Testis (tissue), 3 donors: Measurements from ENCODE around the gene PPP1R2. TPM values are rescaled to one million over a fixed set of nuclear protein-coding genes. Genes with fewer than 3 reads are reported as not detected.

ENCODE experiments used
- DNase-seq: peaks from one replicate; pipeline ENCODE4 v3.0.0-alpha.2; 2019
- H3K27ac ChIP-seq, 2 donors: fragments of 200-600 bp; sonication (generic); one replicate each; pipeline ENCODE4 v1.5.1; 2019
- H3K27me3 ChIP-seq: fragments of 200-600 bp; sonication (generic); one replicate; pipeline ENCODE4 v1.5.1; 2019
- H3K36me3 ChIP-seq: fragments of 200-600 bp; sonication (generic); one replicate; pipeline ENCODE4 v1.5.1; 2017; ENCODE audit warnings: low read depth; ENCODE audit errors: missing control alignments
- H3K4me1 ChIP-seq: fragments of 200-600 bp; sonication (generic); one replicate; pipeline ENCODE4 v1.5.1; 2019
- H3K4me3 ChIP-seq, 2 donors: fragments of 200-600 bp; sonication (generic); one replicate each; pipeline ENCODE4 v1.5.1; 2017 to 2019
- H3K9me3 ChIP-seq: fragments of 200-600 bp; sonication (generic); one replicate; pipeline ENCODE4 v1.5.1; 2017
- CTCF ChIP-seq, 3 experiments: fragments of 450-650 bp in 2 of 3; fragments of 200-600 bp in 1 of 3; sonication (generic) in 1 of 3; IDR thresholded peaks; one replicate each; pipeline ENCODE4 v1.5.1; 2016 to 2019; ENCODE audit warnings: antibody characterized with exemption in 3 of 3, mild to moderate bottlenecking in 2 of 3, moderate library complexity in 1 of 3
- POLR2A ChIP-seq: fragments of 450-650 bp; IDR thresholded peaks from one replicate; pipeline ENCODE4 v1.6.1; 2017; ENCODE audit warnings: antibody characterized with exemption, mild to moderate bottlenecking, moderate library complexity
- WGBS, 2 donors: methylation state at CpG; one replicate each; pipeline ENCODE4 v1.1.5; 2018; 5-methylcytosine and 5-hydroxymethylcytosine counted together
- intact Hi-C: fragments of 100-400 bp; cut with DNase I; formaldehyde crosslinking; loops from one replicate; pipeline ENCODE4 v1.15.1; 2023; ENCODE audit warnings: low total_unique reads
- polyA plus RNA-seq: library from polyadenylated mRNA; stranded (reverse); fragments of 350-450 nt; fragmentation: Illumina TruSeq; extraction: RNeasy Lipid Tissue Mini Kit (QIAGEN cat#74804); gene quantifications from one replicate; pipeline ENCODE4 v1.2.3, GENCODE V29; 2014; ENCODE audit warnings: low read depth, low replicate concordance; ENCODE audit not compliant: insufficient read depth
- total RNA-seq, 2 donors: library from RNA; depleted of rRNA; stranded (reverse); fragments of >200 nt; gene quantifications; one replicate each; pipeline ENCODE4 v1.2.3, GENCODE V29; 2016

The PPP1R2 gene
- total and polyA plus RNA-seq, 3 donors from 2014 or later = 109 to 132 (median 129) TPM

GRCh38 chr3:195557322-195557721, 14.2 kb upstream of the PPP1R2 start:
- WGBS, 2 donors = 70 to 86% methylated on average over 4 of the region's 4 CpGs
- no peak for TF ChIP-seq CTCF (IDR thresholded peaks at IDR 0.05)
- TF ChIP-seq POLR2A = no peak
- Histone ChIP-seq H3K4me1 (no peaks in the 10 kb centered on the region), H3K27ac (no peak overlapping the region), H3K36me3 (no peaks in the 10 kb centered on the region), H3K9me3 (no peaks in the 10 kb centered on the region), H3K4me3 (no peak overlapping the region), H3K27me3 (no peaks in the 10 kb centered on the region)
- intact Hi-C loops = no loop called here
- DNase-seq = no peak

- Histone ChIP-seq H3K4me1 (no peaks in the 10 kb centered on the region), H3K27ac (no peak overlapping the region), H3K4me3 (no peak overlapping the region), H3K36me3 (no peaks in the 10 kb centered on the region), H3K9me3 (no peaks in the 10 kb centered on the region), H3K27me3 (no peaks in the 10 kb centered on the region)
- intact Hi-C loops = no loop called here
- no peak for DNase-seq
- TF ChIP-seq CTCF (IDR thresholded peaks at IDR 0.05) (no peak), POLR2A (no peak)
- WGBS, 2 donors = 43 to 57% methylated on average over 10 of the region's 10 CpGs
These were observed 13.3 kb upstream of the PPP1R2 start for GRCh38 chr3:195556390-195556789.

- H3K27ac ChIP-seq = no peak overlapping the region
- H3K4me1 ChIP-seq = no peaks in the 10 kb centered on the region
- no peak for DNase-seq
- no peaks in the 10 kb centered on the region for H3K36me3 ChIP-seq
- no peaks in the 10 kb centered on the region for H3K27me3 ChIP-seq
- intact Hi-C loops = no loop called here
- no peak overlapping the region for H3K4me3 ChIP-seq
- TF ChIP-seq CTCF (IDR thresholded peaks at IDR 0.05) (no peak), POLR2A (no peak)
- WGBS, 2 donors = 88 to 92% methylated on average over 8 of the region's 8 CpGs
- H3K9me3 ChIP-seq = no peaks in the 10 kb centered on the region
These were observed 12.0 kb upstream of the PPP1R2 start for GRCh38 chr3:195555110-195555509.

- no peaks in the 10 kb centered on the region for H3K9me3 ChIP-seq
- DNase-seq = no peak
- no peak overlapping the region for H3K27ac ChIP-seq
- H3K4me1 ChIP-seq = no peaks in the 10 kb centered on the region
- H3K36me3 ChIP-seq = no peaks in the 10 kb centered on the region
- intact Hi-C loops = no loop called here
- H3K4me3 ChIP-seq = no peak overlapping the region
- H3K27me3 ChIP-seq = no peaks in the 10 kb centered on the region
- TF ChIP-seq CTCF (IDR thresholded peaks at IDR 0.05) = no peak
- TF ChIP-seq POLR2A = no peak
- 95% methylated on average over 15 of the region's 15 CpGs for WGBS, 2 donors
These were observed 11.3 kb upstream of the PPP1R2 start for GRCh38 chr3:195554458-195554857.

- DNase-seq = no peak
- no peak for TF ChIP-seq CTCF (IDR thresholded peaks at IDR 0.05)
- TF ChIP-seq POLR2A = no peak
- H3K27me3 ChIP-seq = no peaks in the 10 kb centered on the region
- H3K36me3 ChIP-seq = no peaks in the 10 kb centered on the region
- H3K4me3 ChIP-seq = no peak overlapping the region
- no peaks in the 10 kb centered on the region for H3K4me1 ChIP-seq
- no peaks in the 10 kb centered on the region for H3K9me3 ChIP-seq
- WGBS, 2 donors = 84 to 85% methylated on average over 7 of the region's 7 CpGs
- intact Hi-C loops = no loop called here
- H3K27ac ChIP-seq = no peak overlapping the region
These were observed 10.1 kb upstream of the PPP1R2 start for GRCh38 chr3:195553268-195553667.
